CD14-positive monocyte (primary cell): Measurements from ENCODE around the gene MAMDC2. TPM values are rescaled to one million over a fixed set of nuclear protein-coding genes. Genes with fewer than 3 reads are reported as not detected.

Experiments
- DNase-seq, 3 donors: peaks; one replicate each; pipeline ENCODE4 v3.0.0-alpha.2; 2011 to 2022
- H2AFZ ChIP-seq: 2 replicates; pipeline ENCODE4 v1.6.0; 2012; ENCODE audit warnings: mild to moderate bottlenecking, low read depth, low read length, inconsistent platforms; ENCODE audit not compliant: insufficient read depth, poor library complexity, severe bottlenecking
- H3K27ac ChIP-seq, 2 donors: 1 replicate in 1 of 2; 2 replicates in 1 of 2; pipeline ENCODE4 v1.5.1; 2012 to 2013; ENCODE audit warnings: low read length in 2 of 2, control low read depth in 1 of 2, inconsistent platforms in 1 of 2, low read depth in 1 of 2, mild to moderate bottlenecking in 1 of 2
- H3K27me3 ChIP-seq, 2 donors: one replicate each; pipeline versions ENCODE4 v1.6.0 to v1.6.1; 2011 to 2013; ENCODE audit warnings: low read length in 2 of 2; ENCODE audit not compliant: control insufficient read depth in 2 of 2, insufficient read depth in 2 of 2
- H3K36me3 ChIP-seq, 2 donors: replicated peaks in 1 of 2; 1 replicate in 1 of 2; 2 replicates in 1 of 2; pipeline versions ENCODE4 v1.5.1 to v1.6.1; 2012 to 2013; ENCODE audit warnings: low read length in 2 of 2, control low read depth in 1 of 2, inconsistent platforms in 1 of 2, mild to moderate bottlenecking in 1 of 2; ENCODE audit not compliant: insufficient read depth in 2 of 2, control insufficient read depth in 1 of 2
- H3K4me1 ChIP-seq, 2 donors: 1 replicate in 1 of 2; 2 replicates in 1 of 2; pipeline versions ENCODE4 v1.5.1 to v1.6.1; 2012 to 2013; ENCODE audit warnings: low read length in 2 of 2, control low read depth in 1 of 2, inconsistent platforms in 1 of 2, mild to moderate bottlenecking in 1 of 2, moderate library complexity in 1 of 2; ENCODE audit not compliant: insufficient read depth in 2 of 2, control insufficient read depth in 1 of 2
- H3K4me2 ChIP-seq: replicated peaks from 2 replicates; pipeline ENCODE3; 2012; ENCODE audit warnings: low read length, moderate library complexity, mild to moderate bottlenecking; ENCODE audit not compliant: poor library complexity, severe bottlenecking; ENCODE audit errors: extremely low read depth
- H3K4me3 ChIP-seq, 3 experiments: fragments of 200-600 bp in 1 of 3; sonication (generic) in 1 of 3; replicated peaks in 1 of 3; 1 replicate in 2 of 3; 2 replicates in 1 of 3; pipeline ENCODE4 v1.5.1; 2011 to 2013; ENCODE audit warnings: low read length in 3 of 3, mild to moderate bottlenecking in 3 of 3, control low read depth in 2 of 3, low read depth in 2 of 3, inconsistent platforms in 1 of 3, moderate library complexity in 1 of 3
- H3K79me2 ChIP-seq: 2 replicates; pipeline ENCODE4 v1.6.0; 2012; ENCODE audit warnings: mild to moderate bottlenecking, control low read depth, inconsistent platforms, low read length, moderate library complexity; ENCODE audit not compliant: insufficient read depth
- H3K9ac ChIP-seq: 2 replicates; pipeline ENCODE4 v1.6.0; 2017; ENCODE audit warnings: low read length, mild to moderate bottlenecking; ENCODE audit not compliant: insufficient read depth, poor library complexity, severe bottlenecking
- H3K9me3 ChIP-seq, 2 donors: replicated peaks in 1 of 2; 1 replicate in 1 of 2; 2 replicates in 1 of 2; pipeline versions ENCODE4 v1.5.1 to v1.6.1; 2012 to 2013; ENCODE audit warnings: low read length in 2 of 2, control low read depth in 1 of 2; ENCODE audit not compliant: control insufficient read depth in 1 of 2, insufficient read depth in 1 of 2
- H4K20me1 ChIP-seq: 2 replicates; pipeline ENCODE4 v1.6.0; 2012; ENCODE audit warnings: mild to moderate bottlenecking, low read length, control low read depth, moderate library complexity; ENCODE audit not compliant: insufficient read depth
- H3K27ac Mint-ChIP-seq, 7 donors: one replicate each; pipeline ENCODE4 v1.8.0; 2020; ENCODE audit warnings: mild to moderate bottlenecking in 7 of 7, mixed read lengths in 7 of 7, moderate library complexity in 6 of 7, inconsistent platforms in 2 of 7
- H3K27me3 Mint-ChIP-seq, 3 donors: one replicate each; pipeline ENCODE4 v1.8.0; 2021 to 2022; ENCODE audit warnings: low read depth in 3 of 3, mild to moderate bottlenecking in 3 of 3, mixed read lengths in 3 of 3, moderate library complexity in 3 of 3, inconsistent platforms in 1 of 3
- H3K36me3 Mint-ChIP-seq, 2 donors: one replicate each; pipeline ENCODE4 v1.8.0; 2020; ENCODE audit warnings: mixed read lengths in 2 of 2, inconsistent platforms in 1 of 2, mild to moderate bottlenecking in 1 of 2
- H3K4me1 Mint-ChIP-seq: one replicate; pipeline ENCODE4 v1.8.0; 2020; ENCODE audit warnings: mild to moderate bottlenecking, mixed read lengths
- H3K4me3 Mint-ChIP-seq, 2 donors: one replicate each; pipeline ENCODE4 v1.8.0; 2020; ENCODE audit warnings: mild to moderate bottlenecking in 2 of 2, mixed read lengths in 2 of 2, moderate library complexity in 1 of 2
- H3K9me3 Mint-ChIP-seq, 7 donors: one replicate each; pipeline ENCODE4 v1.8.0; 2020 to 2022; ENCODE audit warnings: mixed read lengths in 7 of 7, mild to moderate bottlenecking in 6 of 7, moderate library complexity in 6 of 7, inconsistent platforms in 2 of 7
- WGBS: methylation state at CpG from one replicate; pipeline ENCODE4 v1.1.5; 2013; ENCODE audit warnings: missing lambda C conversion rate; ENCODE audit not compliant: insufficient coverage; 5-methylcytosine and 5-hydroxymethylcytosine counted together
- intact Hi-C, 2 donors: fragments of 100-400 bp; cut with micrococcal nuclease; formaldehyde crosslinking; loops; one replicate each; pipeline versions ENCODE4 v1.15.0 to v1.15.1; 2023
- polyA plus RNA-seq, 3 donors: library from polyadenylated mRNA; depleted of rRNA in 1 of 3; unstranded in 2 of 3; stranded (reverse) in 1 of 3; fragments of 300-500 nt in 2 of 3; fragments of >200 nt in 1 of 3; fragmentation: Illumina TruSeq in 2 of 3; gene quantifications; 1 replicate in 2 of 3; 2 replicates in 1 of 3; pipeline ENCODE4 v1.2.3, GENCODE V29; 2012 to 2021
- TF ChIP-seq, protein P1 (sequence below): fragments of 200-600 bp; IDR thresholded peaks from one replicate; pipeline ENCODE4 v1.8.0; 2022; ENCODE audit warnings: antibody characterized with exemption, mild to moderate bottlenecking

MAMDC2 gene
- polyA plus RNA-seq, 3 donors: 0.05 to 0.09 TPM; not detected in 1

DNA sequence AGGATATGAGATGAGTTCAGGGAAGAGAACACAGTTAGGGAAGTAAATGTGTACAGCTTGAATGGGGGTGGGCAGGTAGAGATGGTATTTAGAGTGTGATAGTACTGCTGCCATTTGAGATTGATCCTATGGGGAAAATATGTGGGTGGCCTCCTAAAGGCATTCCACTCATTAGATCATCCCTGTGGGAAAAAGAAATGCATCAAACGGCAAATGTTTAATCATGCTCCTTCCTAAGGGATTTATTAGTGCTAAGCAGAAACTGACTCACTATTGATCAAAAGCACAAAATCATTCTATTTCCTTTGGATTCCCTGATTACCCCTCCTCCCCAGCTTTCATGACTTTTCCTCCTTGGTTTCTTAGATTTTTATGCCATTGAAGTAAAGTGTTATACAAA is 178.7 kb downstream of the MAMDC2 start:
- Histone ChIP-seq H3K4me1 (no peaks in the 10 kb centered on the region), H3K36me3 (no peaks in the 10 kb centered on the region), H3K9ac (no peak overlapping the region), H2AFZ (no peak overlapping the region), H3K9me3 (no peaks in the 10 kb centered on the region), H3K27ac (no peak overlapping the region), H3K4me3 (no peak overlapping the region), H3K27me3 (no peaks in the 10 kb centered on the region), H4K20me1 (no peaks in the 10 kb centered on the region), H3K79me2 (no peaks in the 10 kb centered on the region), H3K4me2 (no peak overlapping the region)
- WGBS: no CpG with 5 or more reads among the region's 1 CpG
- no peak for DNase-seq
- Mint-ChIP-seq H3K9me3 (peaks cover 0 to 2% (median 0%) of the 10 kb centered on the region in 7 donors), H3K27ac (no peak overlapping the region), H3K4me1 (no peaks in the 10 kb centered on the region), H3K27me3 (peaks cover 0 to 2% (median 0%) of the 10 kb centered on the region in 3 donors), H3K36me3 (no peaks in the 10 kb centered on the region), H3K4me3 (no peak overlapping the region)
- intact Hi-C loops: loop anchor here in 1 of 2 donors (10.0 kb wide), 1 partner anchor 58 kb away; no protein-coding TSS in a partner anchor
- TF ChIP-seq, protein P1, sequence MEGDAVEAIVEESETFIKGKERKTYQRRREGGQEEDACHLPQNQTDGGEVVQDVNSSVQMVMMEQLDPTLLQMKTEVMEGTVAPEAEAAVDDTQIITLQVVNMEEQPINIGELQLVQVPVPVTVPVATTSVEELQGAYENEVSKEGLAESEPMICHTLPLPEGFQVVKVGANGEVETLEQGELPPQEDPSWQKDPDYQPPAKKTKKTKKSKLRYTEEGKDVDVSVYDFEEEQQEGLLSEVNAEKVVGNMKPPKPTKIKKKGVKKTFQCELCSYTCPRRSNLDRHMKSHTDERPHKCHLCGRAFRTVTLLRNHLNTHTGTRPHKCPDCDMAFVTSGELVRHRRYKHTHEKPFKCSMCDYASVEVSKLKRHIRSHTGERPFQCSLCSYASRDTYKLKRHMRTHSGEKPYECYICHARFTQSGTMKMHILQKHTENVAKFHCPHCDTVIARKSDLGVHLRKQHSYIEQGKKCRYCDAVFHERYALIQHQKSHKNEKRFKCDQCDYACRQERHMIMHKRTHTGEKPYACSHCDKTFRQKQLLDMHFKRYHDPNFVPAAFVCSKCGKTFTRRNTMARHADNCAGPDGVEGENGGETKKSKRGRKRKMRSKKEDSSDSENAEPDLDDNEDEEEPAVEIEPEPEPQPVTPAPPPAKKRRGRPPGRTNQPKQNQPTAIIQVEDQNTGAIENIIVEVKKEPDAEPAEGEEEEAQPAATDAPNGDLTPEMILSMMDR: no peak

DNA sequence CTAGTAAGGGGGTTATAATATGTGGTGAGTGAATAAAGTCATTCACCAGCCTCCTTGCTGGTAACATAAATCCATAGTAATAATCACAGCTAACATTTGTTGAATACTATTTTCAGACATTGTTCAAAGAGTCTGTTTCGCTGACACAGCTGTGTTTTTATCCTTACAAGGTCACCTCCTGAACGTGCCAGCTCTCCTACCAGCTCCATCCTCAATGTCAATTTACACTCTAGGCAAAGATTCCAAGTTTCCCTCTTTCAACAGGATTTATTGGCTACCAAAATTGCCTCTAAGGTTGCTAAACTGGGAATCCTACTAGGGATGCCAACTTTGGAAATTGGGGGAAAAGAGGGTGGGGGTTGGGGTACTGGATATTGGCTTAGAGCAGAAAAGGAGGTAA is 184.5 kb downstream of the MAMDC2 start:
- no peaks in the 10 kb centered on the region for H3K36me3 ChIP-seq
- no peak for DNase-seq
- H3K27ac Mint-ChIP-seq: no peak overlapping the region
- 100% methylated on average over 2 of the region's 2 CpGs for WGBS
- no peak overlapping the region for H3K4me3 Mint-ChIP-seq
- no peak overlapping the region for H2AFZ ChIP-seq
- no peaks in the 10 kb centered on the region for H4K20me1 ChIP-seq
- H3K9me3 Mint-ChIP-seq: peaks cover 0 to 2% (median 0%) of the 10 kb centered on the region in 7 donors
- no peak overlapping the region for H3K9ac ChIP-seq
- no peak overlapping the region for H3K4me2 ChIP-seq
- no peaks in the 10 kb centered on the region for H3K4me1 Mint-ChIP-seq
- peaks cover 0 to 2% (median 0%) of the 10 kb centered on the region in 3 donors for H3K27me3 Mint-ChIP-seq
- no peaks in the 10 kb centered on the region for H3K27me3 ChIP-seq
- no peaks in the 10 kb centered on the region for H3K79me2 ChIP-seq
- no peaks in the 10 kb centered on the region for H3K4me1 ChIP-seq
- intact Hi-C loops: loop anchor here in 1 of 2 donors (10.0 kb wide), 1 partner anchor 63 kb away; no protein-coding TSS in a partner anchor
- no peak overlapping the region for H3K27ac ChIP-seq
- no peak overlapping the region for H3K4me3 ChIP-seq
- TF ChIP-seq, protein P1: no peak
- H3K36me3 Mint-ChIP-seq: no peaks in the 10 kb centered on the region
- no peaks in the 10 kb centered on the region for H3K9me3 ChIP-seq
